CD4-positive, alpha-beta memory T cell (primary cell): ENCODE results near the gene CMKLR1. TPM values are rescaled to one million over a fixed set of nuclear protein-coding genes. Genes with fewer than 3 reads are reported as not detected.

Source experiments
- CTCF ChIA-PET: fragments of 350-600 bp; sonication (Branson Sonifier 250); formaldehyde crosslinking; loops from one replicate; lab custom pipeline; 2021; ENCODE audit warnings: inconsistent platforms; ENCODE audit not compliant: partially characterized antibody; lab: Charles Lee
- POLR2A ChIA-PET: fragments of 350-600 bp; sonication (Branson Sonifier 250); formaldehyde crosslinking; loops from one replicate; lab custom pipeline; 2021; ENCODE audit not compliant: partially characterized antibody; lab: Charles Lee
- DNase-seq, 5 donors: peaks; one replicate each; pipeline versions ENCODE4 v3.0.0 to v3.0.0-alpha.2; 2020 to 2022; ENCODE audit warnings: mixed read lengths in 1 of 5
- H3K27ac ChIP-seq: one replicate; pipeline ENCODE4 v1.7.0; 2013; ENCODE audit warnings: low read depth, low read length
- H3K27me3 ChIP-seq: 2 replicates; pipeline ENCODE4 v1.7.0; 2013; ENCODE audit warnings: mild to moderate bottlenecking, low read length, moderate library complexity; ENCODE audit not compliant: insufficient read depth
- H3K36me3 ChIP-seq: 2 replicates; pipeline ENCODE4 v1.7.0; 2013; ENCODE audit warnings: mild to moderate bottlenecking, low read length, moderate library complexity; ENCODE audit not compliant: insufficient read depth
- H3K4me1 ChIP-seq: 2 replicates; pipeline ENCODE4 v1.7.0; 2013; ENCODE audit warnings: mild to moderate bottlenecking, low read length, moderate library complexity; ENCODE audit not compliant: insufficient read depth
- H3K4me3 ChIP-seq, 2 donors: one replicate each; pipeline ENCODE4 v1.7.0; 2013; ENCODE audit warnings: low read length in 2 of 2, mild to moderate bottlenecking in 1 of 2
- H3K9me3 ChIP-seq, 2 donors: one replicate each; pipeline ENCODE4 v1.7.0; 2013; ENCODE audit warnings: low read length in 2 of 2, control low read depth in 1 of 2; ENCODE audit not compliant: control insufficient read depth in 1 of 2
- H3K27ac Mint-ChIP-seq, 7 donors: one replicate each; pipeline ENCODE4 v1.8.0; 2020 to 2021; ENCODE audit warnings: mixed read lengths in 7 of 7, mild to moderate bottlenecking in 6 of 7, inconsistent platforms in 3 of 7, moderate library complexity in 3 of 7
- H3K27me3 Mint-ChIP-seq, 2 donors: one replicate each; pipeline ENCODE4 v1.8.0; 2020 to 2021; ENCODE audit warnings: mixed read lengths in 2 of 2
- H3K36me3 Mint-ChIP-seq, 2 donors: one replicate each; pipeline ENCODE4 v1.8.0; 2020 to 2021; ENCODE audit warnings: mixed read lengths in 2 of 2, inconsistent platforms in 1 of 2, mild to moderate bottlenecking in 1 of 2
- H3K4me1 Mint-ChIP-seq, 4 donors: one replicate each; pipeline ENCODE4 v1.8.0; 2020 to 2021; ENCODE audit warnings: mixed read lengths in 4 of 4, mild to moderate bottlenecking in 1 of 4
- H3K4me3 Mint-ChIP-seq, 8 donors: one replicate each; pipeline ENCODE4 v1.8.0; 2020 to 2021; ENCODE audit warnings: mixed read lengths in 8 of 8, mild to moderate bottlenecking in 7 of 8, moderate library complexity in 6 of 8, inconsistent platforms in 3 of 8
- H3K9me3 Mint-ChIP-seq, 8 donors: one replicate each; pipeline ENCODE4 v1.8.0; 2020 to 2021; ENCODE audit warnings: mixed read lengths in 8 of 8, mild to moderate bottlenecking in 5 of 8, inconsistent platforms in 3 of 8, moderate library complexity in 1 of 8
- intact Hi-C: fragments of 100-400 bp; cut with micrococcal nuclease; formaldehyde crosslinking; loops from one replicate; pipeline ENCODE4 v1.15.1; 2023
- polyA plus RNA-seq, 2 donors: library from polyadenylated mRNA; unstranded; fragments of 300-500 nt; fragmentation: Illumina TruSeq; gene quantifications; one replicate each; pipeline ENCODE4 v1.2.3, GENCODE V29; 2021
- total RNA-seq, 2 experiments: library from RNA; stranded (reverse); gene quantifications; one replicate each; pipeline ENCODE4 v1.2.3, GENCODE V29; 2021

Gene CMKLR1
- total and polyA plus RNA-seq, 4 experiments from 2014 or later: 0.08 to 0.94 (median 0.87) TPM; not detected in 1

DNA sequence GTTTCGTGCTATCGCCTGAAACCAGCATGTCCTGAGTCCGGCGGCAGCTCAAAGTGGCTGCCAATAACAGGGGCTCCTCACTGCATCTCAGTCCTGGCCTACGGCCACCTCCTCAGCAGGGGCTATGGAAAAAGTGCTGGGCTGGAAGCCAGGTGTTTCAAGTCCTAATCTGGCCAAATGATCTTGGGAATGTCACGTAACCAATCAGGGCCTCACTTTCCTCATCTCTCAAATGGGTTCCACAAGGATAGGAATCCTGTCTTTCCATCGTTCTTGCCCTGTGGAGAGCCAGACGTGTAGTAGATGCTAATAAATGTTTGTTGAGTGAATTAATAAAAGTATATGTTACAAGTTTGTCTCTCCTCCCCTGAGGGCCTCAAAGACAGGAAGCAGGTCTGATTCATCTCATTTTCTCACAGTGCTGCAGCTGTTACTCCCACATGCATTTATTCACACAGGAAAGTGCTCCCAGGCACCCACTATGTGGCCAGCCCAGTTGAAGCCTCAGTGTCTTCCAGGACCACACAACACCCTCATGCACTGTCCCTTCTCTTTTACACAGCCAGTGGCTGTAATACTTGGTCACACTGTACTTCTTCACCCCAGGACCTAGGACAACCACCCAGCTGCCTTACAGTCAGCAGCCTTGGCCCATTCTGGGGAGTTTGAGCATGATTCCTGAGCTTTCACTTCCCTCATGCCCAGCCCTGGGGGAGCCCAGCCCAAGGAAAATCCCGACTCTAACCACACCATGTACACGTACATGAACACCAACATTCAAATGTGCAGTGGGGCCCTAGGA is 5.0 kb downstream of the CMKLR1 start:
- peak overlapping the region in 3 of 7 donors; percentile 35 to 53 (median 45) for H3K27ac Mint-ChIP-seq

DNA sequence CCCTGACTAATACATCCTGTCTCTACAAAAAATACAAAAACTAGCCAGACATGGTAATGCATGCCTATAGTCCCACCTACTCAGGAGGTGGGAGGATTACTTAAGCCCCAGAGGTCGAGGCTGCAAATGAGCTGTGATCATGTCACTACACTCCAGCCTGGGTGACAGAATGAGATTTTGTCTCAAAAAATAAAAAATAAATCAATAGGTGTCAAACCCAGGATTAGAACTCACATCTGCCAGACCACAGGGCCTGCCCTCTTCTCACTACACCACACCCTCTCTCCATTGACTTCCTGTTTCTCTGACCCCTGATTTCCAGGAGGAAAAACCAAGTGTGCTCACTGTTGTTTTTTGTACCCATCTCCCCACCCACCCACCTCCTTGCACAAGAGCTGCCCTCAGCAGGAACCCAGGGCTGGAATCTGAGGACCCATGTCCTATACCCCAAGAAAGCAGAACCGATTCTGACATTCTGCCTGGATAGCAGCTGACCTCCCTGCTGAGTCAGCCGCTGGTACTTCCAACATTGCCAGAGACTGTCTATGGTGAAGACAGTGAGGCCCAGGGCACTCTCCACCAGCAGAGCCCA is 6.2 kb downstream of the CMKLR1 start:
- no peak for DNase-seq

More for the DNA sequence above, 5.0 kb downstream of the CMKLR1 start:
- POLR2A ChIA-PET: no interaction called here
- Histone ChIP-seq H3K27ac (no peak overlapping the region), H3K4me3 (no peak overlapping the region), H3K4me1 (peaks cover 18% of the 10 kb centered on the region), H3K9me3 (no peaks in the 10 kb centered on the region), H3K27me3 (peaks cover 4% of the 10 kb centered on the region), H3K36me3 (no peaks in the 10 kb centered on the region)
- Mint-ChIP-seq H3K9me3 (no peaks in the 10 kb centered on the region), H3K36me3 (no peaks in the 10 kb centered on the region), H3K4me3 (no peak overlapping the region), H3K27me3 (peaks cover 4 to 19% of the 10 kb centered on the region in 2 donors), H3K4me1 (peaks cover 0 to 9% (median 4%) of the 10 kb centered on the region in 4 donors)
- intact Hi-C loops: no loop called here
- CTCF ChIA-PET: no interaction called here
- DNase-seq: no peak

DNA sequence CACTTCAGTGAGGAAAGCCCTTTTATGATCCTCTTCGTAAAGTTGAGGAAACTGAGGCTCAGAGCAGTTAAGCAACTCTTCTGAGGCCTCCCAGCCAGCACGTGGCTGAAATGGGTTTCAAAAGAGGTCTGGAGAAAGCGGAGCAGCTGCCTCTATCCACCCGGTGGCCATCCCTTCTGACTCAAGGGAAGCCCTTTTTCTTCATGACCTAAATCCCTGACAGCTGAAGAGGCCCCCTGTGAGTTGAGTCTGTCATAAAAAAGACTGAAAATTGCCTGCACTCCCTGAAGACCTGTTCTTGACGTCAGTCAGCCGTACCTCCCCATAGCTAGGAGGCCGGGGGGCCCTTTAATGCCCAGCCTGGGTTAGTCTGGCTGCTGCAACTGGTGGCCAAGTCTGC is 10.7 kb downstream of the CMKLR1 start:
- Histone ChIP-seq H3K4me1 (peaks cover 7% of the 10 kb centered on the region), H3K36me3 (no peaks in the 10 kb centered on the region), H3K27ac (no peak overlapping the region), H3K27me3 (no peaks in the 10 kb centered on the region), H3K9me3 (no peaks in the 10 kb centered on the region), H3K4me3 (no peak overlapping the region)
- H3K27me3 Mint-ChIP-seq: peaks cover 0 to 5% of the 10 kb centered on the region in 2 donors
- peaks cover 0 to 1% (median 0%) of the 10 kb centered on the region in 8 donors for H3K9me3 Mint-ChIP-seq
- no peak for DNase-seq
- H3K27ac Mint-ChIP-seq: no peak overlapping the region
- H3K4me1 Mint-ChIP-seq: peaks cover 0 to 3% (median under 1%) of the 10 kb centered on the region in 4 donors
- ChIA-PET CTCF (no interaction called here), POLR2A (no interaction called here)
- intact Hi-C loops: no loop called here
- H3K4me3 Mint-ChIP-seq: no peak overlapping the region
- no peaks in the 10 kb centered on the region for H3K36me3 Mint-ChIP-seq

More for the DNA sequence above, 6.2 kb downstream of the CMKLR1 start:
- no peaks in the 10 kb centered on the region for H3K9me3 ChIP-seq
- no peaks in the 10 kb centered on the region for H3K36me3 ChIP-seq
- no peak overlapping the region for H3K4me3 Mint-ChIP-seq
- ChIA-PET POLR2A (no interaction called here), CTCF (no interaction called here)
- intact Hi-C loops: no loop called here
- no peak overlapping the region for H3K27ac ChIP-seq
- no peak overlapping the region for H3K4me3 ChIP-seq
- peaks cover 3% of the 10 kb centered on the region for H3K27me3 ChIP-seq
- peaks cover 4 to 10% of the 10 kb centered on the region in 2 donors for H3K27me3 Mint-ChIP-seq
- no peaks in the 10 kb centered on the region for H3K9me3 Mint-ChIP-seq
- H3K4me1 ChIP-seq: peaks cover 18% of the 10 kb centered on the region
- no peaks in the 10 kb centered on the region for H3K36me3 Mint-ChIP-seq
- H3K4me1 Mint-ChIP-seq: peaks cover 0 to 8% (median 3%) of the 10 kb centered on the region in 4 donors
- peak overlapping the region in 1 of 7 donors; percentile 46 for H3K27ac Mint-ChIP-seq

DNA sequence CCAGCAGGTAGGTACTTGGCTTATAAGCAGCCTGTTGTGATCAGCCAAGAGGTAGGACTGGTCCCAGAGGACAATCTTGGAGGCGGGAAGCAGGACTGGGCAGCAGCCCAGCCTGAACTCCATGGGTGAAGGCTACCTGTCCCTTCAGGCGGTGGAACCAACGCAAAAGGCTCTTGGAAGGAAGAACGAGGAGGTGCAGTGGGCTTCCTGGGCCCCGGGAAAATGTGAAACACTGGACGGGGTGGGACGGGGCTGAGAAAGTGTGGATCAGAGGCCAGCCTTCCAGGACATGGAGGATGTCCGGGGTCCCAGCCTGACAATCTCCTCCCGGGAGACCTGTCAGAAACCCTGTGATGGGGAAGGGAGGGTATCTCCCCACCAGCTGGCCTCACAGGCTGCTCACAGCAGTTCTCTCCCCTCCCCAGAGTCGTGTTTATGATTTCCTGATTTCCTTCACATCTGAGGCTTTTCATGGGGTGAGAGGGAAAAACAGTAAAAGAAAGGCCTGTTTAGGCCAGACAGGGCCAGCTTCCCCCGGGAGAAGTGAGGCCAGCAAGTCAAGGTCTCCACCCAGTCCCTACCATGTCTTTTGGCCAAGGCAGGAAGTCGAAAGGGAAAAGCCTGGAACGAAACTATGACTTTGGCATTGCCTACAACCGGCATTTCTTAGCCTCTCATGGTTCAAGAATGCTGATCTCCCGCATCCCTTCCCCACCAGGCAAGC is 11.3 kb downstream of the CMKLR1 start:
- no peak overlapping the region for H3K4me3 Mint-ChIP-seq
- POLR2A ChIA-PET: no interaction called here
- no peaks in the 10 kb centered on the region for H3K36me3 Mint-ChIP-seq
- peaks cover 0 to 3% (median under 1%) of the 10 kb centered on the region in 4 donors for H3K4me1 Mint-ChIP-seq
- Histone ChIP-seq H3K4me3 (no peak overlapping the region), H3K36me3 (no peaks in the 10 kb centered on the region), H3K9me3 (no peaks in the 10 kb centered on the region), H3K27me3 (no peaks in the 10 kb centered on the region), H3K4me1 (peaks cover 4% of the 10 kb centered on the region), H3K27ac (no peak overlapping the region)
- DNase-seq: no peak
- intact Hi-C loops: no loop called here
- H3K27me3 Mint-ChIP-seq: peaks cover 0 to 5% of the 10 kb centered on the region in 2 donors
- no peak overlapping the region for H3K27ac Mint-ChIP-seq
- CTCF ChIA-PET: no interaction called here
- H3K9me3 Mint-ChIP-seq: peaks cover 0 to 1% (median 0%) of the 10 kb centered on the region in 8 donors

DNA sequence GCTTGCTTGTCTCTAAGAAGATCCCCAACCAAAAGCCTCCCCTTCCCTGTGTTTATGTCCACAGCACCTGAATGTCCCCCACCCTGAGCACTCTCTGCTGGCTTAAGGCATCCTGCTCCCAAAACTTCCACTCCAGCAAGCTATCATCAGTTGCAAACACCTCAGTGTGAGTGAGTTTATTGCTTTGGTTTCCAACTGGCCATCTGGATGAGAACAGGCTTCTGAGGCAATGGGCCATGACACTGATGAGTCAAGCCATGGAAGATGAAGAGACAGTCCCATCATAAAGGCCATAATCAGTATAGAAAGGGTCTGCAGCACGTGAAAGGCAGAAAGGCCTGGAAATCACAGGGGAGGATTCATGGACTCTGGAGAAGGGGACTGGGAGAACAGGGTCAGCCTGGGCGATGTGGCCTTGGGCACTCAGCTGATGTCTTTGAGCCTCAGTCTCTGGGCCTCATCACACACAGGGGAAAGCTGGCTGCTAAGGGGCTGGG is 12.8 kb downstream of the CMKLR1 start:
- Mint-ChIP-seq H3K36me3 (no peaks in the 10 kb centered on the region), H3K4me3 (no peak overlapping the region), H3K27ac (peak overlapping the region in 1 of 7 donors; percentile 38), H3K9me3 (peaks cover 0 to 2% (median 0%) of the 10 kb centered on the region in 8 donors), H3K27me3 (peaks cover 7 to 11% of the 10 kb centered on the region in 2 donors), H3K4me1 (peaks cover 0 to 5% (median 0%) of the 10 kb centered on the region in 4 donors)
- no peaks in the 10 kb centered on the region for H3K4me1 ChIP-seq
- H3K4me3 ChIP-seq: no peak overlapping the region
- H3K9me3 ChIP-seq: no peaks in the 10 kb centered on the region
- no peaks in the 10 kb centered on the region for H3K36me3 ChIP-seq
- intact Hi-C loops: no loop called here
- ChIA-PET POLR2A (no interaction called here), CTCF (no interaction called here)
- DNase-seq: no peak
- H3K27me3 ChIP-seq: no peaks in the 10 kb centered on the region
- H3K27ac ChIP-seq: no peak overlapping the region

DNA sequence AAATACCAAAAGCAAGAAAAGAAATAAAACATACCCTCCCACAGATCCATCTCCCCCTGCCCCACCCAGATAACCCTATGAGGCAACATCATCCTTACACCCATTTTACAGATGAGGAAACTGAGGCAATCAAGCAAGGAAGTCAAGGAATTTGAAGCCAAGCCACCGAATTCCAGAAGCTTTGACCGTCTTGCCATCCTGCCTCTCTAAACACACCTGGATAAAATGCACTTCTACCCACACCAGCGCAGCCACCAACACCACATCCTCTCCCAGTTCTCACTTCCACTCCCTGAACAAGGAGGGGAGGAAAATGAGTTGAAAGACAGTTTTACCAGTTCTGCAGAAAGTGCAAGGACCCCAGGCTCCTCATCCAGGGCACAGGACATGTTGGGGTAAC is 13.6 kb downstream of the CMKLR1 start:
- no peaks in the 10 kb centered on the region for H3K4me1 ChIP-seq

DNA sequence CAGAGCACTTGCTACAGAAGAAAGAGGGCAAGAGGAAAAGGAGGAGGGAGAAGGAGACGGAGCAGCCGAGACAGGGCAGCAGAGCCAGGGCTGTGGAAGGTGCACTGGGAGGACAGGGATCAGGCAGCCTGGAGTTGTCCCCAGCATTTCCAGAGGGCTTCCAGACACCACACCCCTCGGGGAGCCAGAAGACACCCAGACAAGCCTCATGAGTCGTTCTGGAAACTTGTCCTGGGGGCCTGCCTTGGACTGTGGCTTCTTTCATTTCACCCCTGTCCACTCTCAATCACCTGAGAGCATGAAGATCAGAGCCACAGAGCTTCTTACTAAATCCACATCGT is 14.1 kb downstream of the CMKLR1 start:
- Mint-ChIP-seq H3K27ac (no peak overlapping the region), H3K4me3 (no peak overlapping the region), H3K4me1 (peaks cover 0 to 3% (median 0%) of the 10 kb centered on the region in 4 donors), H3K9me3 (peaks cover 0 to 2% (median 0%) of the 10 kb centered on the region in 8 donors), H3K36me3 (no peaks in the 10 kb centered on the region), H3K27me3 (peaks cover 11% of the 10 kb centered on the region in 2 donors)
- Histone ChIP-seq H3K4me3 (no peak overlapping the region), H3K36me3 (no peaks in the 10 kb centered on the region), H3K4me1 (no peaks in the 10 kb centered on the region), H3K27me3 (no peaks in the 10 kb centered on the region), H3K9me3 (no peaks in the 10 kb centered on the region), H3K27ac (no peak overlapping the region)
- POLR2A ChIA-PET: no interaction called here
- intact Hi-C loops: no loop called here
- DNase-seq: no peak
- CTCF ChIA-PET: interaction anchor here (1.2 kb wide), 1 partner anchor 35 kb away, joined by 3 read pairs; no protein-coding TSS in a partner anchor

More for the DNA sequence above, 13.6 kb downstream of the CMKLR1 start:
- H3K4me1 Mint-ChIP-seq: peaks cover 0 to 5% (median 0%) of the 10 kb centered on the region in 4 donors
- H3K27ac ChIP-seq: no peak overlapping the region
- no peak overlapping the region for H3K4me3 Mint-ChIP-seq
- no peak overlapping the region for H3K4me3 ChIP-seq
- intact Hi-C loops: no loop called here
- ChIA-PET POLR2A (no interaction called here), CTCF (interaction anchor here (1.2 kb wide), 1 partner anchor 36 kb away, joined by 3 read pairs; no protein-coding TSS in a partner anchor)
- peaks cover 8 to 11% of the 10 kb centered on the region in 2 donors for H3K27me3 Mint-ChIP-seq
- no peaks in the 10 kb centered on the region for H3K36me3 Mint-ChIP-seq
- peaks cover 0 to 2% (median 0%) of the 10 kb centered on the region in 8 donors for H3K9me3 Mint-ChIP-seq
- no peak for DNase-seq
- H3K27ac Mint-ChIP-seq: no peak overlapping the region
- no peaks in the 10 kb centered on the region for H3K36me3 ChIP-seq
- H3K27me3 ChIP-seq: no peaks in the 10 kb centered on the region
- H3K9me3 ChIP-seq: no peaks in the 10 kb centered on the region
